Kidney capillary endothelial cell (primary cell): ENCODE measurements around the gene UPP2.

Experiments used
- DNase-seq: peaks from one replicate; pipeline ENCODE4 v3.0.0-alpha.2; 2018; ENCODE audit warnings: low spot score

Gene UPP2

DNA sequence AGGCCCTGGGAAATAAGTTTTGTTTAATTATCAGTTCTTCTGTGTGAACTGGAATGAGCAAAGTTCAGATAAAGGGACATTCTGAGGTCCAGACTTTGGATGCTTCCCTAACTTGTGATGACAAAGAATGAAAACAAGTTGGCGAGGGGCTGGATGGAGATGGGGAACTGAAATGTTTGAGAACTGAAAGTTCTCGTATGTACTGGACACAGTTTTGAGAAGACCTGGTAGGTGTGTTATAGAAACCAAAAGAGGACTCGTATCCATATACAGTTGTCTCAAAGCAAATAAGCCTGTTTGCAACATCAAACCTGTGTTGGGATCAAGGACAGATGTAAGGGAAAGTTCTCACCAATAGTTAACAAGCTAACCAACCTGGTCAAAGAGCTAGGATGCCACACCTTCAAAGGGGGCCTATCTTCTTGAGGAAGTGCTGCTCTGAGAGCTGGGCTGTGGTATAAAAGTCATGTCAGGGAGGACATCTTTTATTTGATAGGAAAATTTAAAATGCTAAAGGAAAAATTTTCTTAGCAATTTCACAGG, at the start of gene UPP2:
Gene UPP2, plus strand, starts transcription at position 493 of the 543 bp plus-strand sequence. CDS start 188 bp downstream, outside the sequence.
- no peak for DNase-seq

DNA sequence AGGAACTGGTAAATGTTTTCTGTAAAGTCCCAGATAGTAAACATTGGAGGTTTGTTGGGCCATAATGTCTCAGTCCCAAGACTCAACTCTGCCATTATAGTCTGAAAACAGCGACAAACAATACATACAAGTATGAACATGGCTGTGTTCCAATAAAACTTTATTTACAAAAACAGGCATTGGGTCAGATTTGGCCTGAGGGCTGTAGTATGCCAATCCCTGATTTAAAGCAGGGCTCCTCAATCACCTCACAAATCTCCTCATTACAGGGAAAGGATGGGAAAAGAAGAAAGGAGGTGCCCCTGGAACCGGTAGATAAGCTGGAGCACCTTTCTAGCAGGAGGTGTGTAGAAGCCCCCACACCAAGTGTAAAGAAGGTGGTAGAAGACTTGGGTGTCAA, 48.9 kb upstream of the UPP2 start:
- DNase-seq, result no peak

DNA sequence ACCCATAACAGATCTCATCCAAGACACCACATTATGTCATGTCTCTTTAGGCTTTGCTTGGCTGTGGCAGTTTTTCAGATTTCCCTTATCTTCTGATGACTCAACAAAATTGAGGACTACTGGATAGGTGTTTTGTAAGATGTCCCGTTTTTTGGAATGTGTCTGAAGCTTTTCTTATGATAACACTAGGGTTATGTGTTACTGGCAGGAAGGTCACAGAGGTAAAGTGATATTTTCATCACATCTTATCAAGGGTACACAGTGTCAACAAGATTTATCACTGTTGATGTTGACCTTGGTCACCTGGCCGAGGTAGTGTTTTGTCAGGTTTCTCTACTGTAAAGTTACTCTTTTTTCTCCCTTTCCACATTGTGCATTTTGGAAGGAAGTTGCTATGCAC, 44.8 kb upstream of the UPP2 start:
- DNase-seq, result no peak

DNA sequence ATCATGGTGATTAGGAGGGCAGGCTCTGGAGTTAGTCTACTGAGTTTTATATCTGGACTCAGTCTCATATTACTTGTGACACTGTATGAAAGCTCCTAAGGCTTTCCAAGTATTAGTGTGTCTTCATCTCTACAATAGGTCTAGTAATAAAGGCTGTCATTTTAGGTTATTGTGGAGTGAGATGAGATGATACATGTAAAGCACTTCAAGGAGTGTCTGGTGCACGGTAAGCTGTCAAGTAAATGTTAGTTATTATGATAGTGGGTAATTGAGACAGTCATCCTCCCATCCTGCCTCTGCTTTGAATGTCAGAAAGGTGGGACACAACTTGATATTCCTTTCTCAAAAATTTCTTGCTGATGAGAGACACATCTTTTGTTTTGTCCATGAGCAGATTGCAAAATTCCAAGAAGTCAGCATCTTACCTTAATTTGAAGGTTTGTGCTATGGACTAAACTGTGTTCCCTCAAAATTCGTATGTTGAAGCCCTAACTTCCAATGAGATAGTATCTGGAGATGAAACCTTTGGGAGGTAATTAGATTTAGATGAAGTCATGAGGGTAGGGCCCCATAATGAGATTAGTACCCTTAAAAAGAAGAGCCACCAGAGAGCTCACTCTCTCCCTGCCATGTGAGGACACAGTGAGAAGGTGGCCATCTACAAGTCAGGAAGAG, 41.4 kb upstream of the UPP2 start:
- DNase-seq, result no peak

DNA sequence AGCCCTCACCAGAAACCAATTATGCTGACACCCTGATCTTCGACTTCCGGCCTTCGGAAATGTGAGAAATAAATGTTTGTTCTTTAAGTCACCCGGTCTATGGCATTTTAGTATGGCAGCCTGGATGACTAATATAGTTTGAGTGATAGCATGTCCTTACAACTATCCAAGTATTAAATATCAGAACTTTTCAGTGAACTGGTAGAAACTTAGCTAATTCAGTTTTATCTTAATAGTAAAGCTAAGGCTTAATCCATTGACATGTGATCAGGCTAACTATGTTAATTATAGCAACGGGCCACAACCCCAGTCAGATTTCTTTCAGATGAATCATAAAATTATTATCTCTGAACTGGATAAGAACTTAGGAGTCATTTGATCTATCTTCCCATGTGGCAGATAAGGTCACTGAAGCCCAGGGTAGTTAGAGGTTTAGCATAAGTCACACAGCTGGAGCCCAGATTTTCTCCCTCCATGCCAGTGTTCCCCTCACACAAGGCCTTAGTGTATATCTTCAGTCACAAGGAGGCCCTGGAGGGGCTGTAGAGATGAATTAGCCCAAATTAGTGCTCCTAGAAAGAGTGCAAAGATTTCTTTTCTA, 40.7 kb upstream of the UPP2 start:
- no peak for DNase-seq

DNA sequence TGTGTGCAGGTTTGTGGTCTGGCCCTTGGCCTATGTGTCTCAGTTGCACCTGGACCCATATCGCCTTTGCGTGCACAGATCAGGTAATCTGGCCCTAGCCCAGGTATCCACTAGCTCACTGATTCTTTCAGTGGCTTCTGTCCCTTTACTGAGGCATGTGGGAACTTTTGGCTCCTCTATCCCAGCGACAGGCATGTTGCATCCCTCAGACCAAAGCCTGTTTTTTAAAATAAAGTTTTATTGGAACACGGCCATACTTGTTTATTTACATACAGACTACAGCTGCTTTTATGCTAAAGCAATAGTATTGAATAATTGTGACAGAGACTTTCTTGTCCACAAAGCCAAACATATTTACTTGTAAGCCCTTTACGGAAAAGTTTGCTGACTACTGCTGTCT, 39.9 kb upstream of the UPP2 start:
- no peak for DNase-seq

DNA sequence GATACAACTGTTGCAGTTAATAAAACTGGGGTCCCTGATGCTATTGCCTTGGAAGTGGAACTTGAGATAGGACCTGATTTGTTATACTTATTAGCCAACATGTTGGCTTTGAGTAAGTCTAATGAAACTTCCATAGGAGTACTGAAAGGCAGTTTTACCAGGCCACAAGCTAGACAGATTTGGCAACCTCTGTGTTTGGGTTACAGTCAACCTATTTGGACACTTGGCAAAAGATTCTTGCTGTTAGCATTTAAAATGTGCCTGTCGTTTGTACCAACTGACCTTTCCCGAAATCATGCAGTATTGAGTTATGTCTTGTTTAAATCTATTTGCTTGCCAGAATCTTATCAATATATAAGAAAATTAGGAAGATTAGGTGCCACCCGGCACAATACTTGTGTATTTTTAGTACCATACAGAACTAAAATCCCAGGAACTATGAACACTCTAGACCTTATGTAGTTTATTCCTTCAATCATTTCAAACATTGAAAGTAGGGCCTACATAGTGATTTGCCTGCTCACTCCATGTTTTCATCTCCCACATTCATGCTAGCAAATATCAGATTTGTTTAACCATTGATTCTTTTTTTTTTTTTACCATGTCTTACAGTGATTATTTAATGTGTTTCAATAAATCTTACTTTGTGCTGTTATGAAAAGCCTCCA, 35.5 kb upstream of the UPP2 start:
- DNase-seq, result no peak

DNA sequence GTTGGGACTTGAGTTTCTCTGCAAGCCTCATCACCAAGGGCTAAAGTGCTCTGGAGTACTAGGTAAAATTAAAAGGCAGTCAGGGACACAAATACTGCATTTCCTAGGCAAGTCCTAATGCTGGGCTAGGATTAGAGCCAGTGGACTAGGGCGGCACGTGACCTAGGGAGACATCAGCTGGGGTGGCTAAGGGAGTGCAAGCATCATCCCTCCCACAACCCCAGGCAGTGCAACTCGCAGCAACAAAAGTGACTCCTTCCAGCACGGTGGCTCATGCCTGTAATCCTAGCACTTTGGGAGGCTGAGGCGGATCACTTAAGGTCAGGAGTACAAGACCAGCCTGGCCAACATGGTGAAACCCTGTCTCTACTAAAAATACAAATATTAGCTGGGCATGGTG, 30.7 kb upstream of the UPP2 start:
- no peak for DNase-seq

DNA sequence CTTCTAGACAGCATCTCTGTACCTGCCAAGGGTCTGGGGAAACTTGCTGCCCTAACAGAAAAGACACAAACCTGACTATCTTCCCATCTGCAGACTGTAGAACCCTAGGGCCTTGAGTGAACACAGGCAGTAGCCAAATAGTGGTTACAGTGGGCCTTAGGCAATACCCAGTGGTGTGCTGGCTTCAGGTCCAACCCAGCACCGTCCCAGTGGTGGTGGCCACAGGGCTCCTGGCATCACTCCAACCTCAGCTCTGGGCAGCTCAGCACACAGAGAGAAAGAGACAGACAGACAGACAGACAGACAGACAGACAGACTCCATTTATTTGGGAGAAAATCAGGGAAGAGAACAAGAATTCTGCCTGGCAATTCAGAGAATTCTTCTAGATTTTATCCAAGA, 29.3 kb upstream of the UPP2 start:
- DNase-seq, result no peak

DNA sequence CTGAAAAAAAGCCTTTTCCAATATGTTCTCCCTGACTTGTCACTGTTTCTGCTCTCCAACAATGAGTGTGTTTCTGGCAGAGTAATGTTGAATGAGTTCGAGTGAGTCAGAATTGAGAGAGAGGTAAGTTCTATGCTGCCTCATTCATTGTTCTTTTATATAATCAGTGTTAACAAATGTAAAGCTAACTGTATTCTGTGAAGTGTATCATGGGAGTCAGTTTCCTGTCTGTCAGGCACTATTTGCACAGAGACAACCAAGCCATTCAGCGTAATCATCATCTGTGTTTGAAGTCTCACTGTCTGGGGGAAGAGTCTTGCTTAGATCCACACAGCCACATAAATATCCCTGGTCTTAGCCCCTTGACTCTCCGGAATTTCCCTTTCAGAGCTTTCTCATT, 22.0 kb upstream of the UPP2 start:
- peak; percentile 93 for DNase-seq

DNA sequence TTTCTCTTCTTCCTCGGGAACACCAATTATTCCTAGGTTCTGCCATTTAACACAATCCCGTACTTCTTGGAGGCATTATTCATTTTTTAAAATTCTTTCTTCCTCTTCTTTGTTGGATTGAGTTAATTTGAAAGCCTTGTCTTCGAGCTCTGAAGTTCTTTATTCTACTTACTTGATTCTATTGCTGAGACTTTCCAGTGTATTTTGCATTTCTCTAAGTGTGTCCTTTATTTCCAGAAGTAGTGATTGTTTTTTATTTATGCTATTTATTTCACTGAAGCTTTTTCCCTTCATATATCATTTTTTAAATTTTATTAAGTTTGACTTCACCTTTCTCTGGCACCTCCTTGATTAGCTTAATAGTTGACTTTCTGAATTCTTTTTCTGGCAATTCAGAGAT, 13.6 kb upstream of the UPP2 start:
- DNase-seq, result no peak

DNA sequence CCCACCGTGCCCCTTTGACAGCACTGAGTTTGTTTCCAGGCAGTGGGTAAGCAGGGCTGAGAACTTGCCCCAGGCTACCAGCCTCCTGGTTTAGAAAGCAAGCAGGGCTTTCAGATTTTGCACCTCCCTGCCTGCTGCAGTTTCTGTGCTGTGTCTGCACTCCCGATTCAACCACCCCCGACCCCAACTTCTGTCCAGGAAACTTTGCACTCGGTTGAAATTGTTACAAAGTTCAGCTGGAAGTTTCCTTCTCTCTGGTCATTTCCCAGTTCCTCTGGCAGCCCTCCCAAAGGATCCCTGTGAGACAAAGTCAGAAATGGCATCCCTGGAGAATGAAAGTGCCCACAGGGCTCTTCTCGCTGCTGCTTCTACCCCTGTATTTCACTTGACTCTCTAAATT, 12.4 kb upstream of the UPP2 start:
- DNase-seq, result no peak

DNA sequence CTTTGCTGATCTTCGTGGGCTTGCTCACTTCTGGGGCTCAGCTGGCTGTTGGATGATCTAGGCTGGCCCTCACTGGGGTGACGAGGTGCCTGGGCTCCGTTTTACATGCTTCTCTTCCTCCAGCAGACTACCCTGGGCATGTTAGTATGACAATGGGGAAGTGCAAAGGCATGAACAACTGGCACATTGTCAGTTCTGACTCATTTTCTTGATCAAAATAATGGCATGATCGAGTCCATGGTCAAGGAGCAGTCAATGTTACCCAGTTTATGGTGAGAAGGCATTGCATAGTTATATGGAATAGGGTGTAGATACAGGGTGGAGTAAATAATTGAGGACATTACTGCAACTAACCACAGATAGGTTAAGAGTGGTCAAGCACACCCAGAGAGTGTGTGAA, 10.0 kb upstream of the UPP2 start:
- no peak for DNase-seq

DNA sequence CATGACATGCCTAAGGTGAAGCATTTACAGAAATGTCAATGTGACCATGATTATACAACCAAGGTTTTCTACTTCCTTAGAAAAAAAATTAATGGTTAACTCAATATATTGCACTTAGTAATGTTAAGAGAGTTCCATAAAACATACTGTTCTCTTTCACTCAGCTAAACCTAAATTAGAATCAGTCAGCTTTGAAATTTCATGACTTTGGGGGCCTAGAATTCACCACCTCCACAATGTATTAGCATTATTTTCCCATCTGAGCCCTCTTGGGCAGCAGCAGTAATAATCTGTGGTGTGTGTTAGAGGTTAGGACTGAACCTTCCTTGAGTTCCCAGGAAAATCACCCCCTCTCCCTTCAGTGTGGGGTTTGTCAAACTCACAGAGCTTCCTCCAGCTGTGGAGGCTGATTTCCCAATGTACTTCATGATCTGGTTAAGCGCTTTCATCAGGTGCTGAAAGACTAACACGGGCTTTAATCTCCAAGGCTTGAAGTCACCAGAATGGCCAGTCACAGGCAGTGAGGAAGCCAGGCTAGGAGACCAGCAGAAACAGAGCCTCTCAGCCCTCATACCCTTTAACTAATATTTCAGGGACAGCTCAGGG, 7.1 kb upstream of the UPP2 start:
- no peak for DNase-seq

DNA sequence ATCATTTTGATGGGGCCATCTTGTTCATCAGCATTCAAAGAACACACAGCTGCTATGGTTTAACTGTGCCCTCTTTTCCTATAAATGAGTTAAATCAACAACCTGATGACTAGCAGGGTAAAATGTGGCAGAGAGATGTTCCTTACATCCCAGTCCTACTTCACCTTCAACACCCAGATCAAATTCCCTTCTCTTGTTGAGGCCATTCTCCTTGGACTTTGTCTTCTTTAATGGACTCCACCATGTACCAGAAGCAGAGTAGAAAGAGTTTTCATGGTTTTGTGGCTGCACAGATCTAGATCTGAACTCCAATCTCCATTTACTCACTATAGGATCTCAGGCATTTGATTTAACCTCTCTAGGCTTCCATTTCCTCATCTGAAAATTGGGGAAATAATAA, 6.4 kb upstream of the UPP2 start:
- DNase-seq, result no peak

DNA sequence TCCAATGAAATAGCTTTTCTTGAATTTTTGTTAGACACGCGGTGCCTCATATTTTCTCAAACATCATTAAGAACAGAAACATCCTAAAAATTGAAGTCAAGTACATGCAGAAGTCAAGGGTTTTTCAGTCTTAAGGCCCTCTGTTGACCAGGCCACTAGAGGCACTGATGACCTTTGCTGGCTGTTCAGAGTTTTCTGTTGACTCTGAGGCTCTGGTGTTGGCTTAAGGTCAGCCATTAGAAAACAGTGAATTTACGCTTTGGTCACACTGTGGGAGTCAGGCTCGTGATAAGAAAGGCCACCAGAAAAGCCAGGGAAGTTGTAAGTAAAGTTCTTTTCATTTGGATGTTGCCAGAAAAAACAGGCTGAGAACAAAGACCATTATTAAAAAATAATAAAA, 5.8 kb upstream of the UPP2 start:
- DNase-seq, result no peak

DNA sequence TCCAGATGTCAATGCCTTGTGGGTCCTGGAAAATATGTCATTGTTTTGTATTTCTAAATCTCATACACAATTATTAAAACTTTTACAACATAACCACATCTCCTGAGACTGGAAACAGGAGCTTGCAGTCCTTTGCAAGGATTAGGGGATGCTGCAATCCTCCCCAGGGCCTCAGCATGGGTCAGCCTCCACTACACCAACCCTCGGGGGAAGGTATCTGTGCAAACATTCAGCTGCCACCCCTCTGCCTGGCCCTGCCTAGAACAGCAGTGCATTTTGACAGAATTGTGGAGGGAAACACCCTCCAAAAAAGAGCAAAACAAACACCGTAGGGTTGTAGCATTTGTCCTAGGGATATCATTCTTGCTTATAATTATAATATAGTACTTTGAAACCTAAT, 4.2 kb upstream of the UPP2 start:
- DNase-seq, result no peak

DNA sequence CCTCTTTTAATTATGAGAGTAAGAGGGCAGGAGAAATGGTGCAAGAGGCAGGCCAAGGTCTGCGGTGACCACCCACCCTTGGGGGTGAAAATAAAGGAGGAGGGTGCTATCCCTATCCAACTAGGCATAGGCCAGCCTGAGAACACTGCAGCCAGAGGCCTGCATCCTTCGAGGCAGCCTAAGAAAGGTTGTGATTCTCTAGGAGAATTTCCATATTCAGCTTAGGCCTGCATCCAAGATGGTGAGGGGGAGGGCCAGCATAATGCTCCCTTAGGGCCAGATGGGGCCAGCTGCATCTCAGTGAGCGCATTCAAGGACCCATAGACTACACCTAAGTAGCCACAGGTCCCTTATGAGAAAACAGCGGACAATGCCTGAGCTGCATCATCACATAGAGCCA, 3.5 kb upstream of the UPP2 start:
- no peak for DNase-seq

DNA sequence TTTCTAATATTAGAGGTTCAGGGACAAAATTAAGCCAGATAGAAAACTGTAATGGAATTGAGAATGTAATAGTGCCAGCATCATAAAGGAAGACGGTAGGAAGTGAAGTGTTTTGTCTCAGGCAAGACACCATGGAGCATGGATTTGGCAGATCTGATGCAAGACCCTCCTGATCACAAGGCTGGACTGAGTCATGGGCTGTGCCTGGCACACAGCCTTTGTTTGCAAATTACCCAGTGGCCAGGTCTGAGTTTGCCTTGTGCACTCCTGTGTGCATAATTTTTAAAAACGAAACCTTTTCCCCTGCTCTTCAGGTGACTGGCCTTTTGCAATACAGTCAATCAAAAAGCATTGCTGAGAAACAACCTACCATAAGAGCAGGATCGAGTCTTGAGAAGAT, 2.0 kb upstream of the UPP2 start:
- DNase-seq, result no peak

DNA sequence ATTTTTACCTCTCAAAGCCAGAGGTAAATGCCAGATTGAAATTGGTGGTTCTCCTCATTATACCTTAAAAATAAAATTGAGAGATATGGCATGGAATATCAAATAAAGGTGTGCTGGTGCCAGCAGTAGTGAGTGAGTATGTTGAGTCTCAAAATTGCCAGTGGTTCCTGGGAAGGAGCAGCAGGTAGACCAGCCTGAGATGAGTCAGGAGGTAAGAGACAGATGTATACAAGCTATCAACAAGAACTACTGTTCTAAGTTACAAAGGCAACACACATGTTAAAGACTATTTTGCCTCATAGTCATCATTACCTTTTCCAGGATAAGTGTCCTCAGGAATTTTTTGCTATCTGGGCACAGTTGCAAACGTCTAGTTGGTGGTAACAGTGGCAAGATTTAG, 1.3 kb upstream of the UPP2 start:
- no peak for DNase-seq

DNA sequence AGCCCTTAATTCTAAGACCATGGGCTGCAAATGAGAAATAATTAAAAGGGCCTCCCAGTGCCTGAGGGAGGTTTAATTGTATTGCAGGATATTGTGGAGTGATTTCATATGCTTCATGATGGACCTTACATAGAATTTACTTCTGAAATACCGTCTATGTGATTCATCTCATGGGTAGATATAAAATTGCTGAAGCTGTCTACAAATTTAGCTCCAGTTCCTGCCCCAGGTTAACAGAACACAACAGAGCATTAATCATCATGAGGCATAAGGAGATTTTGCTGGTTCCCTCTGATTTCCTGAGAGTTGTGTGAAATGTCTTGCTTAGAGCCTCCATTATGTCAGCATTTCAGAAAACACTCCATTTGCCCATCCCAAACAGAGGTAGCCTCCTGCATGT, 770 bp downstream of the UPP2 start:
- peak; percentile 63 for DNase-seq

DNA sequence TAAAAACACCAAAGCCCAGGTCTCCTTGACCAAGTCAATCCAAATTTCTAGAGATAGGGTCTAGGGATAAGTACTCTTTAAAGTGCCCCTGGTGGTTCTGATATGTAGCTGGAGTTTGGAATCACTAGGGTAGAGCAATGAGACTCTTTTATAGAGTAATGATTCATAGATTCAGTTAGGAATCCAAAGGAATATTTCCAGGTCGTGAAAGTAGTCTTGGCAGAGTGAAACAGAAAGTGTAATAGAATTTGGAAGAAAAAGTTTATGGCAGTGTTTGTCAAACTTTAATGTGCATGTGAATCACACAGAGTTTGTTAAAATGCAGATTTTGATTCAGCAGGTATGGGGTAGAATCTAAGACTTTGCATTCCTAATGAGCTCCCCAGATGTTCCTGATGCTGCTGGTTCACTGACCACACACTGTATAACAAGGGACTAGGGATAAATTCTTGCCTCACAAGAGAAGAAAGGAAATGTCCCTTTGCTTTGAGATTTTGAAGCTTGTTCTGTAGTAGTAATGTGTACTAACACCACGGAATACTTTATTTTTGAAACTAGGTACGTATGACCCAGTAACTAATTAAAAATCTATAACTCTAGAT, 1.8 kb downstream of the UPP2 start:
- DNase-seq, result no peak

DNA sequence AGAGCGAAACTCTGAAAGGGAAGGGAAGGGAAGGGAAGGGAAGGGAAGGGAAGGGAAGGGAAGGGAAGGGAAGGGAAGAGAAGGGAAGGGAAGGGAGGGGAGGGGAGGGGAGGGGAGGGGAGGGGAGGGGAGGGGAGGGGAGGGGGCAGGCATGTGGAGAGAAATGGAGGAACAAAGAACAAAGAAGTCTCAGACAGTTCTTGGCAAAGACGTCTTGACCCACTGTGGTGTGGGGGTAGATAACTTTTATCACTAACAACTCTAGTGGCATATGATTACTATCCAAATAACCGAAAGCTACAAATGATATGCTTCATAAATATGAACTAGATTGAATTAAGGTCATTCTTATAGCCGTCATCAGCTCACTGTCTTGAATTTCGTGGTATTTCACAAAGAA, 3.2 kb downstream of the UPP2 start:
- DNase-seq, result no peak
